Measurements from ENCODE around the gene CALN1.
"Not testable (repeated sequence)": the region's sequence is repeated elsewhere in the genome, so short reads cannot be mapped to it uniquely, and the experiment has no call there.

The CALN1 gene

DNA sequence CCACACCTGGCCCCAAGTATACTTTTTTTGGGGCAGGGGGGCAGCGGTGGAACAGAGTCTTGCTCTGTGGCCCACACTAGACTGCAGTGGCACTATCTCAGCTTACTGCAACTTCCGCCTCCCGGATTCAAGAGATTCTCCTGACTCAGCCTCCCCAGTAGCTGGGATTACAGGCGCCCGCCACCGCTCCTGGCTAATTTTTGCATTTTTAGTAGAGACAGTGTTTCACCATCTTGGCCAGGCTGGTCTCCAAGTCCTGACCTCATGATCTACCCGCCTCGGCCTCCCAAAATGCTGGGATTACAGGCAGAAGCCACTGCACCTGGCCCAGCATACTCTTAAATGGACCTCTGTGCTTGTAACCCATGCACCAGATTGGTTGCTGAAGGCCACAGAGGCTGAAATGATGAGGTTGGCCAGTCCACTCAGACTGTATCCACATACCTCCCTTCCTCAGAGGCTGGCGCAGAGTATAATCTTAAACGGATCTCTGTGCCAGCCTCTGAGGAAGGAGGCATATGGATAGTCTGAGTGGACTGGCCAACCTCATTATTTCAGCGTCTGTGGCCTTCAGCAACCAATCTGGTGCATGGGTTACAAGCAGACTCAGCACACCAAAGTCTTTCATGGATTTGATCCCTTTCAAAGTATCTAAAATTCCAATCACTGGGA is 3.0 kb downstream of the CALN1 start:
- no peak for DNase-seq (ENCODE audit: low read depth, low spot score)

DNA sequence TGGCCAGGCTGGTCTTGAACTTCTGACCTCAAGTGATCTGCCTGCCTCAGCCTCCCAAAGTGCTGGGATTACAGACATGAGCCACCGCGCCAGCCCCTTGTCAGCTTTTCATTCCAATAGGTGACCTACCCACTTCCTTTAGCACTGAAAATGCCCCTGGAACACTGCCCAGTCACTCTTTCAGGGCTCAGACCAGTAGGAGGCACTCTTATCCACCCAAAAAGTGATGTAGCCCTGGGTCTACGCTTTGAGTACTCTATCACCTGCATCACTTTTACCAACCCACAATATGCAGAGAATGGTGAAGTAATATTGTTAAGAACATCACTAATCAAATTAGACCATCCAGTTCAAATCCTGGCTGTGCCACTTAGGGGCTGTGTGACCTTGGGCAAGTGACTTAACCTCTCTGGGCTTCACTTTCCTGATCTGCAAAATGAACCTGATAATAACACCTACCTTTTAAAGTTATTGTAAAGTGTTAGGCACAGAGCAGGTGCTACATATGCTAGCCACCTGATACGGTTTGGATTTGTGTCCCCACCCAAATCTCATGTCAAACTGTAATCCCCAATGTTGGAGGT is 5.2 kb downstream of the CALN1 start:
- DNase-seq (ENCODE audit: low read depth, low spot score) = no peak

DNA sequence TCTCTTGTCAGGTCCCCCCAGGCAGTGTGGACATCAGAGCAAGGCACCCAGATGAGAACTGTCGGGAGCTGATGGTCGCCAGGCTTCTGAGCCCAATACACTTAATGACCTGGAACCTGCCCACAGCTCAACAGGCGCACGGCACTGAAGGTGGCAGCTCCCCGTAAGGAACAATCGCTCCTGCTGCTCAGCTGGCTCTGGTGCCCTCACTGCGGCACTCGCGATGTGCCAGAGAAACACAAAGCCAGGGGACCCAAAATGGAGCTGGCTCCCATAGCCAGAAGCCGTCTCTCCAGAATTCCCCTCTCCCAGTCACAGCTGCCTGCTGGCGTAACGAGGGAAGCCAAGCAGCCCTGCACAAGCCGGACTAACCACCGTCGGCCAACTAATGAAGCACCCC is 6.3 kb downstream of the CALN1 start:
- no peak for DNase-seq (ENCODE audit: low read depth, low spot score)

DNA sequence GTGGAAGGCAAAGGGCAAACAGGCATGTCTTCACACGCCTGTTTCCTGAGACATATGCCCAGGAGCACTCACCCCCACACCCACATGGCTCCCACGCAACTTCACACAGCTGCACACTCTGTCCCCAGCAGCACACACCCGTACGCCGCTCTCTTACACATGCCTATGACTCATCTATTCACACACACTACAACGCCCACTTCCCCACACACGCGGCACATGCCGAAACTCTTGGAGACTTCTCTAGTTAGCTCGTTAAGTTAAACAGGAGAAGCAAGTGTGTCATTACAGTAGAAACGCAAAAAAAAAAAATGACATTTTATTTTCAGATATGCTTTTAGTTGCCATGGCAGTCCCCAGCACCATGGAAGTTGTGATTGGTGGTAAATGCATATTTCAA is 6.7 kb downstream of the CALN1 start:
- DNase-seq (ENCODE audit: low read depth, low spot score) = no peak

DNA sequence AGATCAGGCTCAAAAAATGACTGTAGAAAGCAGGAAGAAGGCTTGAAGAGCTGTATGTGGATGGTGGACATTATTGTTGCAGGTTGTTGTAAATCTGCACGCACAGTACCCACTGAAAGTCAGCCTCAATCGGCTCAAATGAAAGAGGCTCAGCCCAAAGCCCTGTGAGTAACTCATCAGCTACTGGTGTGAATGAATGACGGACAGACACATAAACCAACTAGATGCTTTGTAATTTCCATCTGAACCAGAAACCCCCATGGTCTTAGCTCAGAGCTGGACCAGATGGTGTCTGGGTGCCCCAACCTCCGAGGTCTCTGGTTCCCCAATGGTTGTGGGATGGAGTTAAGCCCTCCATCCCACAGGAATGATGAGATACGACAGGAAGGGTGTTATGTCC is 7.4 kb downstream of the CALN1 start:
- no peak for DNase-seq (ENCODE audit: low read depth, low spot score)

DNA sequence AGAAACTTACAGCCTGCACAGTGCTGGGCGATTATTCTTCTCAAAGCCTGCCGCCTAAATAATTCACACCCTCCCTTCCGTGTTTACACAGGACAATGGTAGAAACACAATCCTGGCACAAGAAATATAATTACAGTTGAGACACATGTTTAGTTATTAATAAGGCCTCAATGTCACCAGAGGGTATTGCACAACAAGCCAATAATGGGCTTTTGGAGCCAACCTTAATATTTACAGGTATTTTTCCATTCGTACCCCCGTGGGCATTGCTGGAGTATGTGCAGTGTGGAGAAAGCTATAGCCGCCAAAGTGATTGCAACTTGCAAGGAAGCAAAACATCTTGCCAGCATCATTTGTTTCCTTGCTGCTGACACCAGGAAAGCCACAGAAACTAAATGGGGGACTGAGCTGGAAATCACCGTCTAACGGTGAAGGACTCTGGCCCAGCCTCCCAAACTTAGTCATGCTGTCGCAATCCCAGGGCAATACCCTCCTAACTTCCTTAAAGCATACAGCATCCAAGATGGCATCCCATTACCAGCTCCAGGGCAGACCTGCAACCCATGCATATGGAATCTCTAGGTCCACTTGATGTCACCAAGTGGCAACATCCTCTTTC is 8.6 kb downstream of the CALN1 start:
- no peak for DNase-seq (ENCODE audit: low read depth, low spot score)

DNA sequence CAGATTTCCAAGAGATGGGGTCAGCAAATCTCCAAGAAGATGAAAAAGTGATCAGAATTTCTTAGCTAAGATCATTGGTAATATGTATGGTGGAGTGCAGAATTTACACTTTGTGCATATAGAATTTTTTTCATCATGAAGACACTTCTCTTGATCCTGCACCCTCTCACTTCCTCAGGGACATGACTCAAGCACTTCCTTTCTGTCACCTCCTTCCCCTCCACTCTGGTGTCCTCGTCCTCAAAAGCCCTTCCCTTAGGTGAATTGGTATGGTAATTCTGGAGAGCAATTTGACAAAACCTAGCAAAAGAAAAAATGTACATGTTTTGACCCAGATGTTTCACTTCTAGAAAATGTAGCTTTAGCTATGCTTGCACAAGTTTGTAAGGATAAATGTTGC is 18.1 kb downstream of the CALN1 start:
- no peak for DNase-seq (ENCODE audit: low read depth, low spot score)

DNA sequence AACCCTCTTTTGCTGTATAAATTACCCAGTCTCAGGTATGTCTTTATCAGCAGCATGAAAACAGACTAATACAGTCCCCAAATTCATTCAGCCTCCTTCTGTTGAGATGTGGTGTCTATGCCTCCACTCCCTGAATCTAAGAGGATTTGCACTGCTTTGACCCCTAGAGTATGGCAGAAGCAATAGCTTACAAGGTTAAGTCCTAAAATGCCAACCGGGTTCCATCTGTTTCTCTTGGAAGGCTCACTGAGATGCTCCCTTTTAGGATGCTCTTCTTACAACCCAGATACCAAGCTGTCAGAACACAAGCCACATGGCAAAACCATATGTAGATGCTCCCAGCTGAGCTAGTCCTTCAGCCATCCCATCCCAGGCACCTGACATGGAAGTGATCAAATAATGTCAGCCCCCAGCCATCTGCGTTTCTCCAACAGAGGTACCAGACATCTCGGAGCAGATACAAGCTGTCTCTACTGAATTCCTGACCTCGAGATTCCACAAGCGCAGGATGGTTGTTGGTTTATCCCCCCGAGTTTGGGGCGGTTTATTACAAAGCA is 20.2 kb downstream of the CALN1 start:
- no peak for DNase-seq (ENCODE audit: low read depth, low spot score)

DNA sequence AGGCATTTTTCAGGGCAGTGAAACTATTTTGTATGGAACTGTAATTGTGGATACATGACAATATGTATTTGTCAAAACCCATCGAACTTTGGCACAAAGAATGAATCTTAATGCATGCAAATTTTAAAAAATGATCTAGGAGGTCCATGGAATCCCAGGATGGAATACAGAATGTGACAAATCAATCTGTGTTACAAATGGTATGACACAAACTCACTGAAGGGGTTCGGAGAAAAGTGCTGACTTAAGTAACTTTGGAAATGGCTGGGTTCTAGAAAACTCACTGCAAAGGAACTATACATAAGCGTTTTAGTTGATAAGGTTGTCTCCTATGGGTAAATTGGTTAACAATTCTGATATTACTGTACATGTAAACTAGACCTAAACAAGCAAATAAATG is 26.0 kb downstream of the CALN1 start:
- DNase-seq (ENCODE audit: low read depth, low spot score) = no peak

DNA sequence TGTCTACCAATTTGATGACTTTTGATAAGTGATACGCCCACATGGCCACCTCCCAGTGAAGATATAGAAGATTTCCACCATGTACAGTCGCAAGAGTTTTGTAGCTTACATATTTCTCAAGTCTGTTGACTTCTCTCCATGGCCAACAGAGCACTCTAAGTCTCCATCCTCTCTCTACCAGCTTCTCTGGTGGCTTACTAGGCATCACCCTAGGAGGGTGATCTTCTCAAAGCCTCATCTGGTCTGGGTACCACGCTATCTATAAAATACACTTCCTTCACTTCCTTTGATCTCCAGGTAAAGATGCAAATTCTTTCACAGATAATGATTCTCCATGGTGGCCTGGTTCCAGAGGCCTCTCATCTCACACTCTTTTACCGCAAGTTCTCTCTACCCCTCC is 49.9 kb downstream of the CALN1 start:
- no peak for DNase-seq (ENCODE audit: low read depth, low spot score)

DNA sequence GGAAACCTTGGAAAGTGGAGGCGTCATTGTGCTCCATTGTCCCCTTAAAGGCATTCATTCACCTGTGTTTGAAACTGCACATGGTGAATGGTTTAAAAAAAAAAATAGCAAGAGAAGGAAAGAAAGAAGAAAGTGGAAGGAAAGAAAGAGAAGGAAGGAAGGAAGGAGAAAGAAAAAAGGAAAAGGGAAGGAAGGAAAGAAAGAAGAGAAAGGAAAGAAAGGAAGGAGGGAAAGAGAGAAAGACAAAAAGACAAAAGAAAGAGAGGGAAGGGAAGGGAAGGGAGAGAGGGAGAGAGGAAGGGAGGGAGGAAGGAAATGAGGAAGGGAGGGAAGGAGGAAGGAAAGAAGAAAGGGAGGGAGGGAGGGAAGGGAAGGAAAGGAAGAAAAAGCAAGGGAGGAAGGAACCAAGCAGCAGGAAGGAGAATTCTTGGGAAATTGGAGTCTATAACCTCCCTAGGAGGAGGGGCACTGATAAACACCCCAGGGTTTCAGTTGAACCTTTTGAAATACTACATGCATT is 66.9 kb downstream of the CALN1 start:
- no peak for DNase-seq (ENCODE audit: low read depth, low spot score)

DNA sequence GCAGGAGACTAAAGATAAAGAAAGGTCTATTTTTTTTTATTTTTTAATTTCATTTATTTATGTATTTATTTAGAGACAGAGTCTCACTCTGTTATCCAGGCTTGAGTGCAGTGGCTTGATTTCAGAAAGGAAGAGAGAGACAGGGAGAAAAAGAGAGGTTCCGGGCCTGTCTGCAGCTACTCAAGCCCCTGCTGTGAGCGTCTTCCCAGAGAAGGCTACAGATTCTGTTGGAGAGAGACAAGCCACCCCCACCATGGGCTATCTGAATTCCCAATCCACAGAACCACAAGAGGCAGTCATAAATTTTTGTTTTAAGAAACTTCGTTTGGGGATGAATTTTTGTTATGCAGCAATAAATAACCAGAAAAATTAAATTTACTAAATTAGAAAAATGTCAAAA is 68.1 kb downstream of the CALN1 start:
- DNase-seq (ENCODE audit: low read depth, low spot score) = peak; percentile 58

DNA sequence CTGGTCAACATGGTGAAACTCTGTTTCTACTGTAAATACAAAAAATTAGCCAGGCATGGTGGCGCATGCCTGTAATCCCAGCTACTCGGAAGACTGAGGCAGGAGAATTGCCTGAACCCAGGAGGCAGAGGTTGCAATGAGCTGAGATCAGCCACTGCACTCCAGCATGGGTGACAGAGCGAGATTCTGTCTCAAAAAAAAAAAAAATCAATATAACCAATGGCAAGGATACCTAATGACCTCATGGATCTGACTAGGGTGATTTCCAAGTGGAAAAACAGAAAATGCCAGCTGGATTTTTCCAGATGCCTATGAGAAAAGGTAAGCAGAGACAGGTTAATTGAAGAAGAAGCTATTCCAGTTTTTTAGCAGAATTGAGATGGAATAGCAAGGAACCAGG is 68.8 kb downstream of the CALN1 start:
- DNase-seq (ENCODE audit: low read depth, low spot score) = not testable (repeated sequence)

DNA sequence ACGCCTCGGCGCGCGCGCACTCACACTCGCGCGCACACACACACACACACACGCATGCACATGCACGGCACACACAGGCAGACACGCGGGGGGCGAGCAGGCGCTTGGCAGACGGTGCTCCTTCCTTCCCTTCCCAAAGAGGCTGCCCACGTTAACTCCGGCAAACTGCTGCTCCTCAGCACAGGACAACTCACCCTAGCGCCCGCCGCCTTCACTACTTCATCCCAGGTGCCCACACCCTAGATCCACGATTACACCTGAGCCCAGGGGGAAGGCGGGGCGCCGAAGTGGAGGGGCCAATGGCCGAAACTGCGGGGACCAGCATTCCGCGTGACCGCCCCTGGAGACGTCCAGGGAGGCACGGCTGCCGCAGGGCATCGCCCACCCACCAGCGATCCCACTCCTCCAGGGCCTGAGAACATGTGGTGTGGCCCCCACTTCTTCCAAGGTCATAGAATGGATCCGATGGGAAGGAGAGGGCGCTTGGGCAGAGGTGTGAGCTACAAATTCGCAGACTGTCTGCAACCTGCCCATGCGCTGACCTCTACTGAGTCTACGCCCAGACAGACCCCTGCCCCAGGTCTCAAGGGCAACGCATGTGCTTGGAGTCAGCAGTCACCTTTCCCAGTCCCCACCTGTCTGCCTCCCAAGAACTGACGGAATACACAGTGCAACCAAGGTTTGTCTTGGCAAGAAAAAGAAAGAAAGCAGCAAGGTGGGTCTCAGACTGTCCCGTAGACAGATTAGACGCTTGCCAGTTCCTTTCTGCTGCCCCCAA is 74.6 kb downstream of the CALN1 start:
- peak; percentile 8 for DNase-seq (ENCODE audit: low read depth, low spot score)

DNA sequence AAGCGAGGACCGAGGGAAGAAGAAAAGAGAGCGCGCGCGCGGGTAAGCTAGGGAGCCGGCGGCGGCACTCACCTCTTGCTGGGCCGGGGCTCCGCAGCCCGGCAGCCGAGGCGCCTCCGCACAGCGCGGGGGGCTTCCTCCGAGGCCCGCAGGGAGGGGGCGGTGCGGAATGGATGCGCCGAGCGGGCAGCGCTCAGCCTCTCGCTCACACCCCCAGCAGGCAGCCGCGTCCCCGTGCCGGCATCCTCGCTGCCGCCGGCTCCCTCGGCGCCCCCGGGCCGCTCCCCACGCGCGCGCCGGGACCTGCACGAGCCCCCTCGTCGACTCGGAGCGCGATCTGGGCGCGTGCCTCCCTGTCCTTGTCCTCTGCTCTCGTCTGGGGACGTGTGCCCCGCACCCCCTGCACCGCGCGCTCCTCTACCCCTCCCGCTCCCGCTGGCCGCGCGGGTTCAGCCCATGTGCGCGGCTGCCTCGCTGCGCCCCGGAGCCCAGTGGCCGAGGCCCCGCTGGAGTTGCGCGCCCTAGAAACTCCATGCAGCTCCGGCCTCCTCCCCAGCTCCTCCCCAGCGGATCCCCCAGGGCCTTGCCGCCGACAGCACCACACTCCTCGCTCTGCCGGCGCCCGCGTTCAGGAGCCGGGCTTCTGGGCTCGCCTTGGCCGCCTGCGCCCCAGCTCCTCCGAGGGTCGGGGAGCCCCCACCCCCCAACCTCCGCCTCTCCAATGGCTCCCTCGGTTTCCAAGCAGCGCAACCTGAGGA is 75.3 kb downstream of the CALN1 start:
- DNase-seq (ENCODE audit: low read depth, low spot score) = peak; percentile 30

DNA sequence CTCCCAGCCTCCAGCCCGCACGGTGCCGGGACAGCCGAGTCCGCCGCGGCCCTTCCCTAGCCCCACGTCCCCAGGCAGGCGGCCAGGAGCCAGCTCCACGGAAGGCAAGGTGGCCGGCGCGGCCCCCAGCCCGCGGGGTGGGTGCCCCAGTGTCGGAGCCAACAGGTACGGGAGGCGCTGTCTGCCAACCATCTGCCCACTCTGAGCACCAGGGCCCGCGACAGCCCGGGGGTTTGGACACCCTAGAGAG is 75.8 kb downstream of the CALN1 start:
- DNase-seq (ENCODE audit: low read depth, low spot score) = no peak

DNA sequence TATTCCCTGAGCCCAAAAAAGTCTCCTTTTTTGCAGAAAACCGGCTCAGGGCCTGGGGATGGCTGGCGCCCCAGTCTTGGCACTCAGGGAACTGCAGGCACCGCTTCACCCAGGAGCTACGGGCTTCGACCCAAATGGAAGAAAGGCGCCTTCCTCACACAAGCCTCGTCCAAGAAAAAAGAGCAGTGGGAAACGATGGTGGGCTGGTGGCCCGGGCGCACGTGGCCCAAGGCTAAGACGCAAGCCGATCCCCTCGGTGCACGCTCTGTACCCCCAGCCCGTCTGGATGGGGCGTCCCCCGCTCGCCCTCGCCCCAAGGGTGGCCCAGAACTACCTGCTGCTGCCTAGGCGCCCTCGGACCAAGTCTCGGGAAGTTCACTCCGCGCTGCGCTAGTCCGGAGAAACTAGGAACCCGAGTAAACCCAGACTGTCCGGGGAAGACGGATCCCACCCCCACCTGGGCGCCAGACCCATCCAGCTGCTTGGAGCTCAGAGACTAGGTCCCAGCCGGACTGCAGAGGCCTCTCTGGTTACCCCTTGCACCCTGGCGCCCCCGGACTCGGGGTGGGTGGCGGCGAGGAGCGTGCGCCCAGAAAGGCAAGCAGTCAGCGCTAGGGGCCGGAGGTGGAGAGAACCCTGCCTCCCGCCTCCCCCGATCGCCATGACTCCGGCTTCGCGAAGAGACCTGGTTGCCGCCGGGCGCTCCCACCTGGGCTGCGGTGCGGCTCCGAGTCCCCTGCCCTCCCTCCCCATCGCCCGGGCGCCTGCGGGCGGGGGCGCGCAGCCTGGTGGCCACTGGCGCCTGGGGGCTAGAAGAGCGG is 76.4 kb downstream of the CALN1 start:
- DNase-seq (ENCODE audit: low read depth, low spot score) = peak; percentile 49

DNA sequence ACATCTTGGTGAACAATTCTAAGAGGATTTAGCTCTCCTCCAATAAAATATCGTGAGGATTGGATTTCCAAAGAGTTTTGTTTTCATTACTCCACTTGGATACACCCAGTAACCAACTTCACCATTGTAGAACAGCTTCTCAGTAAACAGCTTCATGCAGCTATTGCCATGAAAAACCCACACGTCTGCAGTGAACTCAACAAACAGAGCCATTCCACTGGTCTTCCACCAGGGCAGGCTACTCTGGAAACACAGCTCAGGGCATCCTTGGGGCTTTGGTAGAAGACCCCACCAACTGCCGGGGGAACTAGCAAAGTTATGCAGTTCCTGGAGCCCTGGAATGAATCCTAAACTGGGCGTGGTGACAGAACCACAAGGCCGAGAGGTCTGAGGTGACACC is 77.4 kb downstream of the CALN1 start:
- no peak for DNase-seq (ENCODE audit: low read depth, low spot score)

DNA sequence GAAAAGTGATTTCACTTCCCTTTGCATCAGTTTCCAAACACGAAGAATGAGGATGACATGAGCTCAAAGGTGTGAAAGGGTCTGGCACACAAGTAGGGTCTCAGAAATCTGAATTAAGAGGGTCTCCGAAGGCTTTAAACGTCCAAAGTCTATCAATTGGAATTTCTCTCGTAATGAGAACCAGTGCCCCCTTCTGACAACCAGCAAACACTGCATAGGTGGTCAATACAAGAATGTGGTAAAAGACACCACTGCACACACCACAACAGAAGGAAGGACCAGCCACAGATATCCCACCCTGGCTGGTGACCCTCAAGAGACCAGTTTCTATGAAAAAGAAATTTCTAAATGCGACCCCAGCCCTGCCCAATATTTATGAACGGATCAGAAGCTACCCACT is 78.1 kb downstream of the CALN1 start:
- DNase-seq (ENCODE audit: low read depth, low spot score) = peak; percentile 19

DNA sequence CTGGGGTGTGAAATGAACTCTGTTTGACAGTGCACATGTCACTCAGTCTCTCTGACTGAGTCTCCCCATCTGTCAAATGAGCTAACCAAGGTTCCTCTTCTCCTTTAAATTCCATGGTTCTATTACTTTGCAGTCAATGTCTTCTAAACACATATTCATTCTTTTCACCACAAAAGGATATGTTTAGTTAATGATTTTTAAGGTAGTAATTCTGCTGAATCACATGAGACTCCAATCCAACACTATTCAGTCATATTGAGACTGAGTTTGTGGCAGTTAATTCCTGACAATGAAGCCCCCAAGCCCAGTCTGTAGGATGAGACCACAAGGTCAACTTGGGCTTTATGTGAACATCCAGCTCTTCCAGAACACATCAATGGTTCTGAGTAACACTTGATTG is 85.3 kb downstream of the CALN1 start:
- no peak for DNase-seq (ENCODE audit: low read depth, low spot score)

DNA sequence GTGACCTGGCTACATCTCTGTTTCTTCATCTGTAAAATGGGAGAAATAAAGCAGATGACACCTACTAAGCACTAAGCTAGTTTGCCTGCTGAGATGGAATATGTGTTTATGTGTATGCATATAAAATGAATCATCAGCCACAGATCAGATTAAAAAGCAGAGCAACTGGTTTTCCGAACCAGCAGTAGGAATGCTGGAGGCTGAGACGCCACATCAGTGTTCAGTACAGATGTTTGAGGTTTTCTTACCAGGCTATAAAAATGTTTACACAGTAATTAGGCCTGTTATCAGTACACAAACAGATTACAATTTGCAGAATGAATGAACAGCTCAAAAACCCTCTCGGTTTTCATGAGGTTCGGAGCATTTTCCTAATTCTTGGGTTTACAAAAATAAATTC is 85.8 kb downstream of the CALN1 start:
- DNase-seq (ENCODE audit: low read depth, low spot score) = no peak
